Left cardiac atrium (tissue), 4 donors: ENCODE data around the gene EDC3. TPM values are rescaled to one million over a fixed set of nuclear protein-coding genes. Genes with fewer than 3 reads are reported as not detected.
"Not testable (repeated sequence)": the region's sequence is repeated elsewhere in the genome, so short reads cannot be mapped to it uniquely, and the experiment has no call there.

ENCODE experiments used
- ATAC-seq, 2 donors: fragments of 200-7000 bp; cut with Tn5 transposase; one replicate each; pipeline ENCODE4 v1.9.1; 2020; ENCODE audit warnings: mild to moderate bottlenecking in 2 of 2, moderate library complexity in 2 of 2
- DNase-seq: peaks from one replicate; pipeline ENCODE4 v3.0.0-alpha.2; 2020
- intact Hi-C, 2 donors: fragments of 100-400 bp; cut with DNase I; formaldehyde crosslinking; loops; one replicate each; pipeline versions ENCODE4 v1.14.1 to v1.15.1; 2022 to 2023
- long read RNA-seq: library from polyadenylated mRNA; unstranded; transcript quantifications from one replicate; pipeline ENCODE4 v2.0.0, GENCODE V29; 2021
- total RNA-seq, 2 donors: library from RNA; stranded (reverse); fragmentation: NEBNext Ultra II Directional; extraction: Animal tissue kit (Norgen Biotek cat#: 25700); gene quantifications; one replicate each; pipeline ENCODE4 v1.2.1, GENCODE V29; 2021
- donor health status: DM: no; HTN: yes; CAD: no.
- donor health status: DM: no; HTN: yes; CAD: no; lungs with severe emphysema.
- donor health status: DM: yes; HTN: yes; CAD: no.
- donor health status: Dilated cardiomyopathy.

The EDC3 gene, protein sequence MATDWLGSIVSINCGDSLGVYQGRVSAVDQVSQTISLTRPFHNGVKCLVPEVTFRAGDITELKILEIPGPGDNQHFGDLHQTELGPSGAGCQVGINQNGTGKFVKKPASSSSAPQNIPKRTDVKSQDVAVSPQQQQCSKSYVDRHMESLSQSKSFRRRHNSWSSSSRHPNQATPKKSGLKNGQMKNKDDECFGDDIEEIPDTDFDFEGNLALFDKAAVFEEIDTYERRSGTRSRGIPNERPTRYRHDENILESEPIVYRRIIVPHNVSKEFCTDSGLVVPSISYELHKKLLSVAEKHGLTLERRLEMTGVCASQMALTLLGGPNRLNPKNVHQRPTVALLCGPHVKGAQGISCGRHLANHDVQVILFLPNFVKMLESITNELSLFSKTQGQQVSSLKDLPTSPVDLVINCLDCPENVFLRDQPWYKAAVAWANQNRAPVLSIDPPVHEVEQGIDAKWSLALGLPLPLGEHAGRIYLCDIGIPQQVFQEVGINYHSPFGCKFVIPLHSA
- total RNA-seq, result 10 to 100 TPM; 19.7 to 19.8 TPM
- long read RNA-seq, transcript EDC3-201 (7 exons, 3,763 nt), result major isoform, 9 of 24 reads
- long read RNA-seq, transcript EDC3-214 (8 exons, 1,825 nt), result minor isoform, 5 of 24 reads
- long read RNA-seq, partial matches to known transcripts, result 1 of 24 reads
- long read RNA-seq, other reads (novel, unspliced or antisense), result 9 of 24 reads

DNA sequence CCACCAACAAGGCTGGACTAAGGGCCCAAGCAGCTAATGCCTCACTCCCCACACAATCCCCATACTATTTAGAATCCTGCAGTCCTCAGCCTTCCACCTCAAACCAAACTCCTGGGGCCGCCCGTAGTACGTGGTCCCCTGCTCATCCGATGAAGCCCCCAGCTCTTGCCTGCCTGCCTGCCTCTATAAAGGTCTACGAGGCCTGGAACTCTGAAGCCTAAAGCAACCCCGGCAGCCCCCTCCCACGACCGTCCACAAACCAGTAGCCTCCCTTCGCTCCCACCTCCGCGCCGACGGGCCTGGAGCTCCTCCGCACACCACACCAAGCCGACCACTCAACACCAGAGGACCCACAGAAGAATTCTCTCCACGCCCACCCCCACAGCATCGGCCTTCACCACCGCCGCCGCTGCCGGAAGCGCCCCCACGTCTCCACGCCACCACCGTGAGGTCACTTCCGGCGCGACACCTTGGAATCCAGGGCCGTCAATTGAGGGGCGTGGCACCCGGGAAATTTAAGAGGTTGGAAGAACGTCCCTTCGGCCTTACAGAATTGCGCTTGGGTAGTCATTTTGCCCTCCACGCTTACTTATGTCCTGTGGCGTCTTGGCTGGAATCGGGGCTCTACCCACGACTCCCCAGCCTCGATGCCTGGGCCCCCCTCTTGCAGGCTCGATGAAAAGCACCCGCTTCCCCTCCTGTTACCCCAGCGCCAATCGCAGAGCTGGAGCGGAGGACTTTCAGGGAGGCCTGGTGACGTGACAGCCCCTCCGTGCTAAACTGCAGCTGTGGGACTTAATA, at the start of gene EDC3:
TSS of gene EDC3 (minus strand) at position 428 of the 801 bp plus-strand sequence. CDS start 20,900 bp downstream, outside the sequence.
- peak; percentile 94 for DNase-seq
- peak; percentile 99 for ATAC-seq
- intact Hi-C loops, result no loop called here

DNA sequence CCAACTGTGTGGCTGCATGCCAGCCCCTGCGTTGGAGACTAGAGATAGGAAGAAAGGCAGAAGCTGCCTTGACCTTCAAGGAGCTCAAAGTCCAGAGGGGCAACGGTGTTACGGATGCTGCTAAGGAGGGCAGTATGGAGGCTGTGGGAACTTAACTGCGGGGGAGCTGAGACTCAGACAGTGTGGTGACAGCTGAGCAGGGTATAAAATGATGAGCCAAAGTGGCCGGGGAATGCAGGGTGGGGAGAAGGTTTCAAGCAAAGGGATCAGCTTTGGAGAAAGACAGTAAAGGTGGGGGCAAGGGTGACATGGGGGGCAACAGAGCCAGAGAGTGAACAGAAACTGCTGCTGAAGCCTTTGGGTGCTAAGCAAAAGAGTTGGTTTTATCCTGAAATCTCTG, 46.6 kb upstream of the EDC3 start:
- DNase-seq (no peak), ATAC-seq (no peak)
- intact Hi-C loops, result no loop called here

GRCh38 chr15:74738239-74738638, 42.4 kb upstream of the EDC3 start:
- intact Hi-C loops, DNase-seq, ATAC-seq: not testable (repeated sequence)

DNA sequence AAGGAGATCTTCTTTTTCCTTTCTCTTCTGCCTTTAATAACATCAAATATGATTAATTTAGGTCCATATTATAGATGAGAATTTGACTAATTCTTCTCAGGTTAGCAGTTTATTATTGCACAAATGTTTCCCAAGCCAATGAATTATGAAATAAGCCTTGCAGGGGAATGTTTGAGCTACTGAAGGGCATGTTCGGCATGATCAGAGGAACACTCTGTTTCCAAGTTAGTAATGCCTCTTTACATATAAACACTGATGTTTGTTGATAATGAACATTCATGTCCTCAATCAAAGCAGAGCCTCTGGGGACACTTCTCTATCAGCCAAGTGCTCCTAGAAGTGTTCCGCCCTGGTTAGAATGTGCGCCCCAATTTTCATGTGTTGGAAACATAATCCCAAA, 39.5 kb upstream of the EDC3 start:
- intact Hi-C loops, result no loop called here
- ATAC-seq (no peak), DNase-seq (no peak)

DNA sequence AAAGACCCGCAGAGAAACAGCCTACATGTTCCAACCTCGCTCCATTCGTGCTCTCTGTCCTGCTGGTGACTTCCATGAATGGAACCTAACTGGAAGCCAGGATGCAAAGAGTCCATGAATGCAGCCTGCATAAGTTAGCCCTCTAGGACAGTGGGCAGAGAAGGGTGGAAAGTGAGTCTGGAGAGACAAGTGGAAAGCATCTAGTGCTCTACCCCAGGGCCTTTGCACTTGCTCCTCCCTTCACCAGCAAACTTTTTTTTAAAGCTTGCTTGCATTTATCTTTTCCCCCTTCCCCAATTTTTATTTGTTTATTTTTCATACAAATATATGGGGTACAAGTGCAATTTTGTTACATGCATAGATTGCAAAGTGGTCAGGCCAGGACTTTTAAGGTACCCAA, 37.4 kb upstream of the EDC3 start:
- intact Hi-C loops, result no loop called here
- ATAC-seq, result no peak
- DNase-seq, result no peak

- no peak for ATAC-seq
- DNase-seq, result no peak
- intact Hi-C loops, result no loop called here
Measured at GRCh38 chr15:74732846-74733245, 37.0 kb upstream of the EDC3 start.

- intact Hi-C loops, result no loop called here
Measured at GRCh38 chr15:74730619-74731316, 34.9 kb upstream of the EDC3 start.

DNA sequence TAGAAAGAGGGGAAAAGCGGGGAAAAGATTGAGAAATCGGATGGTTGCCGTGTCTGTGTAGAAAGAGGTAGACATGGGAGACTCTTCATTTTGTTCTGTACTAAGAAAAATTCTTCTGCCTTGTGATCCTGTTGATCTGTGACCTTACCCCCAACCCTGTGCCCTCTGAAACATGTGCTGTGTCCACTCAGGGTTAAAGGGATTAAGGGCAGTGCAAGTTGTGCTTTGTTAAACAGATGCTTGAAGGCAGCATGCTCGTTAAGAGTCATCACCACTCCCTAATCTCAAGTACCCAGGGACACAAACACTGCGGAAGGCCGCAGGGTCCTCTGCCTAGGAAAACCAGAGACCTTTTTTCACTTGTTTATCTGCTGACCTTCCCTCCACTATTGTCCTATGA, 33.5 kb upstream of the EDC3 start:
- DNase-seq, ATAC-seq, intact Hi-C loops: not testable (repeated sequence)

More at GRCh38 chr15:74730619-74731316, 34.9 kb upstream of the EDC3 start:
- ATAC-seq (no peak), DNase-seq (no peak)

DNA sequence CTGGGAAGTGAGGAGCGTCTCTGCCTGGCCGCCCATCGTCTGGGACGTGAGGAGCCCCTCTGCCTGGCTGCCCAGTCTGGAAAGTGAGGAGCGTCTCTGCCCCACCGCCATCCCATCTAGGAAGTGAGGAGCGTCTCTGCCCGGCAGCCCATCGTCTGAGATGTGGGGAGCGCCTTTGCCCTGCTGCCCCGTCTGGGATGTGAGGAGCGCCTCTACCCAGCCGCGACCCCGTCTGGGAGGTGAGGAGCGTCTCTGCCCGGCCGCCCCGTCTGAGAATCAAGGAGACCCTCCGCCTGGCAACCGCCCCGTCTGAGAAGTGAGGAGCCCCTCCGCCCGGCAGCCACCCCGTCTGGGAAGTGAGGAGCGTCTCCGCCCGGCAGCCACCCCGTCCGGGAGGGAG, 32.9 kb upstream of the EDC3 start:
- DNase-seq, intact Hi-C loops, ATAC-seq: not testable (repeated sequence)

DNA sequence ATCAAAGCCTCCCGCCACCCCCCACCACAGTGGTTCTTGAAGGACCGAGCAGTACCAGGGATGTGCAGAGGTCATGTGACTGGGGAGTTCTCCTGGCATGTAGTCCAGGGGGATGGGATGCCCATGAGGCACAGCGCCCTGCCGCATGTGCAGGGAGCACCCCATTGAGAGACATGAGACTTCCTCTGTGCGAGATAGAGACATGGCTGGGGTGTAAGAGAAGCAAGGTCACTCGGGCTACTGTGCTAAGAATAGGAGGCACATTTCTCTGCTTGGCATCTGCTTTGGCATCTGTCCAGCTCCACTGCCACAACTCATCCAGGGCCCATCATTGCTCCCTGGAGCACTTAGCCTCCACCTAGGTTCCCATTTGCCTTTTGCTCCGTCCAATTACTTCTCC, 31.9 kb upstream of the EDC3 start:
- intact Hi-C loops, result no loop called here
- DNase-seq (peak; percentile 28), ATAC-seq (peak; percentile 32 to 46)

GRCh38 chr15:74726774-74727164, 30.9 kb upstream of the EDC3 start:
- intact Hi-C loops, result no loop called here
- DNase-seq, result no peak
- ATAC-seq, result peak in 1 of 2 donors; percentile 14

- intact Hi-C loops, result no loop called here
- ATAC-seq (peak; percentile 65 to 69), DNase-seq (peak; percentile 40)
Measured at GRCh38 chr15:74725845-74726773, 30.3 kb upstream of the EDC3 start.

DNA sequence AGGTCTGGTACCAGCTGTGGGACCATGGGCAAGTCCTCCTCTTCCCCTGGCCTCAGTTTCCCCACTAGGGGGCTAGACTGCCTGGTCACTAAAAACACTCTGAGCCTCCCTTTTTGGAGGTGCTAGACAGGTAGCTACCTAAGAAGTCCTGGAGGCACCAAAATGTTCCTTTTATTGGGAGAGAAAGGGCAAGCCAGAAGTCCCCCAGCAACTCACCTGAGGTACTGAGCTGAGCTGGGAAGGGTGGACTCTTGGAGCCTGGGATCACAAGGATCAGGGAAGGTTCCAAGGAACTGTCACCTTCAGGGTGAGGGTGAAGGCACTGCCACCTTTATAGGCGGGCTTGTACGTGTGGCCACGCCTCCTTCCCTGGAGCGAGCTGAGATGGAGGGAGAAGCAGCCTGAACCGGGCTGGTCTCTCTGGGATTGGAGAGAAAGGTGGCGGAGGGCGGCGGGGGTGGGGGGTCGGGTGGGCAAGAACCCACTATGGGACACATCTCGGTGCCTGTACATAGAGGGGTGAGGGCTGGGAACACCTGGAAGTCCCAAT, 29.5 kb upstream of the EDC3 start, which contains the start of gene CYP1A1:
TSS of gene CYP1A1 (minus strand) at position 304 of the 550 bp plus-strand sequence. CDS start 2,431 bp downstream, outside the sequence.
- intact Hi-C loops, result no loop called here
- DNase-seq (peak; percentile 50), ATAC-seq (peak; percentile 50 to 72)

DNA sequence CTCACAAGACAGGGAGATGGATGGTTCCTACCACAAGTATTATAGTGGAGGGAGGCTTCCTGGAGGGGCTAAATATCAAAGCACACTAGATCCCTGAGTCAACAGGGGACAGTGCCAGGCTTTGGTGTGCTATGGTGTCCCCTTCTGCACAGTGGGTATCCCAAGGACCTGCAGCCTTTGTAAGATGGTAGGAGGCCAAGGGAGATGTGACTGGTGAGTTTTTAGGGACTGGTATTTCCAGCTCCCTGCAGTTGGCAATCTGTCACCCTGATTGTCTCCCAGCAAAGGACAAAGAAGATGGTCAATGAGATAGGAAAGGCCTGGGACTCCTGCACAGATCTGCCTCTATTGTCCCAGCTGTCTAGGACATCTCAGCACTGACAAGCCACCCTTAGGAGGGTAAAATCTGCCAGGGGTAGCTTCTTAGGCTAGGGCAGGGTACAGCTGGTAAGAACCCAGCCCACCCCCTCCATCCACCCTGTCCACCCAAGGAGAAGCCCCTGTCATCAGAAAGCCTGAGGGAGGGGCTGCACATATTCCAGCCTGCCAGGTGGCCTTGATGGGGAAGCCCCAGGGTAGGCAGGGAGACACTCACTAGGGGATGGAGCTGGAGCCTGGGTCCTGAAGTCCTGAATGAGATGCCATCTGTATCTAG, 28.9 kb upstream of the EDC3 start:
- DNase-seq (no peak), ATAC-seq (no peak)
- intact Hi-C loops, result no loop called here

DNA sequence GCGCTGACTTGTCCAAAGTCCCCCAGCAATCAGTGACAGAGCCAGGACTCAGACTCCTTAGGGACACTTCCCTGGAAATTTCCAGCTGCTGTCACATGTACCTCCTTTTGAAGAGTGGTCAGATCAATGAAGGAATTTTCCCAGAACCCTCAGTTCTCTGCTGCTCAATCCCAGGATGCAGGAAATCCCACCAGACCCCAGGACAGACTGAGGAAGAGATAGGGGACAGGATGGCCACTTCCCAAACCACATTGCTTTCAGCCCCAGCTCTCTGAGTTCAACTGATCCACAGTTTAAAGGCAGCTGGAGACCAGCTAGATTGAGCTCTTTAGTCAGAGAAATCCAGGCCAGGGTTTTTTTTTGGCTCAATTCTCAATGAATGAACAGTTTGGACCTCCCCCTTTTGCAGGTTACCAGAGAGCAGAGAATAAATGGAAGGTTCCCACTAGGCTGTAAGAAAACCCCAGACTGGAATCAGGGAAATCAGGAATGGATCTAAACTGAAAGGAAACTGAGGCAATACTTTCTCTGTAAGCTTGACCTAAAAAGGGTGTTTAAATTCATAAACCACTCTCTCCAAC, 28.0 kb upstream of the EDC3 start:
- intact Hi-C loops, result no loop called here
- DNase-seq (no peak), ATAC-seq (peak in 1 of 2 donors; percentile 24)

GRCh38 chr15:74723187-74723586, 27.4 kb upstream of the EDC3 start:
- DNase-seq, result no peak
- intact Hi-C loops, result no loop called here
- no peak for ATAC-seq

- no peak for DNase-seq
- ATAC-seq, result no peak
- intact Hi-C loops, result no loop called here
Measured at GRCh38 chr15:74722591-74722990, 26.8 kb upstream of the EDC3 start.
